Tibial artery (tissue), 4 donors: ENCODE data around the gene ASB2.

Source experiments
- DNase-seq, 2 donors: peaks; one replicate each; pipeline ENCODE4 v3.0.0-alpha.2; 2019
- H3K27ac ChIP-seq, 2 donors: fragments of 200-600 bp; sonication (generic) in 1 of 2; 1 replicate in 1 of 2; 2 replicates in 1 of 2; pipeline ENCODE4 v1.5.1; 2018 to 2019; ENCODE audit warnings: mild to moderate bottlenecking in 1 of 2
- H3K27me3 ChIP-seq, 2 donors: fragments of 200-600 bp; sonication (generic) in 1 of 2; one replicate each; pipeline versions ENCODE4 v1.5.1 to v1.6.0; 2016 to 2019
- H3K36me3 ChIP-seq, 3 donors: fragments of 200-600 bp; sonication (generic) in 2 of 3; one replicate each; pipeline ENCODE4 v1.5.1; 2016 to 2019; ENCODE audit warnings: mild to moderate bottlenecking in 2 of 3
- H3K4me1 ChIP-seq, 4 donors: fragments of 200-600 bp; sonication (generic) in 2 of 4; 1 replicate in 3 of 4; 2 replicates in 1 of 4; pipeline ENCODE4 v1.5.1; 2016 to 2019
- H3K4me3 ChIP-seq, 2 donors: fragments of 200-600 bp; sonication (generic) in 1 of 2; 1 replicate in 1 of 2; 2 replicates in 1 of 2; pipeline ENCODE4 v1.5.1; 2018 to 2019; ENCODE audit warnings: mild to moderate bottlenecking in 2 of 2
- H3K9me3 ChIP-seq, 3 donors: fragments of 200-600 bp; sonication (generic) in 1 of 3; one replicate each; pipeline ENCODE4 v1.5.1; 2016 to 2019
- intact Hi-C: fragments of 100-400 bp; cut with DNase I; formaldehyde crosslinking; loops from one replicate; pipeline ENCODE4 v1.15.0; 2023; ENCODE audit warnings: low total_unique reads
- TF ChIP-seq, protein P1 (sequence below), 2 experiments: fragments of 200-600 bp in 1 of 2; fragments of 450-650 bp in 1 of 2; IDR thresholded peaks; one replicate each; pipeline ENCODE4 v1.5.1; 2017 to 2019; ENCODE audit warnings: antibody characterized with exemption in 2 of 2, mild to moderate bottlenecking in 1 of 2, moderate library complexity in 1 of 2

ASB2 gene

DNA sequence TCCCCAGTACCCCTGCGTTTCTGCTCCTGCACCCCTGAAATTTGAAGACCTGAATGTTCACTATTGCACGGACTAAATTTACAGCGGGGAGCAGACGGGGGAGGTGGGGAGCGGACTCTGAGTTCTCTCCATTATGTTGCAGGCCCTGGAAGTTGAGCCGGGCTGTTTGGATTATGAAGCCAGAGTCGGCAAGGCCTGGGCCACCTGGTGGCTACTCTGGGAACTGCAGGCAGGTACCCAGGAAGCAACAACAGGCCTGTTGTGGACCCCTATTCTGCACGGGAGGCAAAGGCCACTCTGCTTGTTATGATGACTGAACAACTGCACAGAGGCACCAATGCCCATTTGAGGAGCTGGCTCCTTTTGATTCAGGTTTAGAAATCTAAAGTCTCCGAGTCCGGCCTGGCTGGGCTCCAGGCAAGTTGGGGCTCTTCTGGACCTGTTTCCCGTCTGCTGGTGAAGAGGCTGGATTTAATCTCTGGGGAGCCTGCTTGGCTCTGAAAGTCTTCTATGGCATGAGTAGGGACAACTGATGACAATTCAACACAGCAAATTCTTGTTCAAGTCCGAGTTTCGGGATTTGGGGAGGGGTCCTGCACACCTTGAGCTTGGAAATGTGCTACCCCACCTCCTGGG is 83.3 kb downstream of the ASB2 start:
- Histone ChIP-seq H3K27ac (peak overlapping the region in 1 of 2 donors; percentile 3), H3K9me3 (no peaks in the 10 kb centered on the region), H3K27me3 (no peaks in the 10 kb centered on the region), H3K36me3 (no peaks in the 10 kb centered on the region), H3K4me3 (peak overlapping the region in 1 of 2 donors; percentile 25), H3K4me1 (peaks cover 0 to 19% (median 12%) of the 10 kb centered on the region in 4 donors)
- intact Hi-C loops = loop anchor here (5.0 kb wide), 2 partner anchors 106 to 236 kb away; partner anchors contain the start of gene PRIMA1
- peak; percentile 75 to 82 for DNase-seq
- TF ChIP-seq, protein P1, sequence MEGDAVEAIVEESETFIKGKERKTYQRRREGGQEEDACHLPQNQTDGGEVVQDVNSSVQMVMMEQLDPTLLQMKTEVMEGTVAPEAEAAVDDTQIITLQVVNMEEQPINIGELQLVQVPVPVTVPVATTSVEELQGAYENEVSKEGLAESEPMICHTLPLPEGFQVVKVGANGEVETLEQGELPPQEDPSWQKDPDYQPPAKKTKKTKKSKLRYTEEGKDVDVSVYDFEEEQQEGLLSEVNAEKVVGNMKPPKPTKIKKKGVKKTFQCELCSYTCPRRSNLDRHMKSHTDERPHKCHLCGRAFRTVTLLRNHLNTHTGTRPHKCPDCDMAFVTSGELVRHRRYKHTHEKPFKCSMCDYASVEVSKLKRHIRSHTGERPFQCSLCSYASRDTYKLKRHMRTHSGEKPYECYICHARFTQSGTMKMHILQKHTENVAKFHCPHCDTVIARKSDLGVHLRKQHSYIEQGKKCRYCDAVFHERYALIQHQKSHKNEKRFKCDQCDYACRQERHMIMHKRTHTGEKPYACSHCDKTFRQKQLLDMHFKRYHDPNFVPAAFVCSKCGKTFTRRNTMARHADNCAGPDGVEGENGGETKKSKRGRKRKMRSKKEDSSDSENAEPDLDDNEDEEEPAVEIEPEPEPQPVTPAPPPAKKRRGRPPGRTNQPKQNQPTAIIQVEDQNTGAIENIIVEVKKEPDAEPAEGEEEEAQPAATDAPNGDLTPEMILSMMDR (IDR thresholded peaks at IDR 0.05) = peak; percentile 94 to 99

DNA sequence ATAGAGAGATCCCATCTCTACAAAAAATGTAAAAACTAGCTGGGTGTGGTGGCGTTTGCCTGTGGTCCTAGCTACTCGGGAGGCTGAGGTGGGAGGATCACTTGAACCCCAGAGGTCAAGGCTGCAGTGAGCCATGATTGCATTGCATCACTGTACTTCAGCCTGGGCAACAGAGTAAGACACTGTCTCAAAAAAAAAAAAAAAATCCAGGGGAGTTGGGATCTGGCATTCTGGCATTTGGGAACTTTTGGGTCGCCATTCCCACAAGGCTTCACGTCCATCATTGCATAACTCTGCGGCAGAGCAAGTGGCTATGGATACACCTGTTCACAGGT is 83.9 kb downstream of the ASB2 start:
- Histone ChIP-seq H3K4me3 (no peak overlapping the region), H3K9me3 (no peaks in the 10 kb centered on the region), H3K27me3 (no peaks in the 10 kb centered on the region), H3K36me3 (no peaks in the 10 kb centered on the region), H3K4me1 (peaks cover 0 to 19% (median 12%) of the 10 kb centered on the region in 4 donors), H3K27ac (no peak overlapping the region)
- TF ChIP-seq, protein P1 (IDR thresholded peaks at IDR 0.05) = no peak
- no peak for DNase-seq
- intact Hi-C loops = loop anchor here (5.0 kb wide), 2 partner anchors 105 to 235 kb away; partner anchors contain the start of gene PRIMA1

DNA sequence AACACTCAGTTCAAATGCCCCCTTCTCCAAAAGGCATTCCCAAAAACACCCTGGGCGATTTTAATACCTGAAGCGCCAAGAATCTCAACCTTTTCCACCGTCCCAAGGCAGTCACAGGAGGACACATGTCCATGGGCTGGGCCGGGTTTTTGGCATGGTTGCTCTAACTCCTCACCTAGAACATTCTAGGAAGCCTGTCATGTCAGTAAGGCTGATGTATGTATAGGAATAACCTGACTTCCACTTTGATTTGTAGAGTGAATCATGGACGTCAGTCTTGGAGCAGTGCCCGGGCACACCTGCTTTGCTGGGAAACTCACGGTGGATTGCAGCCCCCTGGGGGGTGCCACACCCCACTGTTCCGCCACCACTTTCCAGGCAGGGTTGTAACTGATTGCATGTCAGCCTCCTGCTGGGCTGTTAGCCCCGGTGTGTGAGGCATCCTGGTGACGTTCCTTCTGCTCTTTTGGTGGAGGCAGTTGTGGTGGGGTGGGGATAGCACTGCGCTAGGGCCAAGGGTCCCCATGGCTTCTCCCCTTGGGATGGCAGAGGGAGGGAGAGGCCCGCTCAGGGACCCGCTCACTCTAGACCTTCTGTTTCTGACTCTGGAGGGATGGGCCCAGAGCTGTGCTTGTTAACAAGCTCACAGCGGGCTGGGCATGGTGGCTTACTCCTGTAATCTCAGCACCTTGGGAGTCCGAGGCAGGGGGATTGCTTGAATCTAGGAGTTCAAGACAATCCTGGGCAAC is 84.4 kb downstream of the ASB2 start:
- peaks cover 0 to 19% (median 12%) of the 10 kb centered on the region in 4 donors for H3K4me1 ChIP-seq

DNA sequence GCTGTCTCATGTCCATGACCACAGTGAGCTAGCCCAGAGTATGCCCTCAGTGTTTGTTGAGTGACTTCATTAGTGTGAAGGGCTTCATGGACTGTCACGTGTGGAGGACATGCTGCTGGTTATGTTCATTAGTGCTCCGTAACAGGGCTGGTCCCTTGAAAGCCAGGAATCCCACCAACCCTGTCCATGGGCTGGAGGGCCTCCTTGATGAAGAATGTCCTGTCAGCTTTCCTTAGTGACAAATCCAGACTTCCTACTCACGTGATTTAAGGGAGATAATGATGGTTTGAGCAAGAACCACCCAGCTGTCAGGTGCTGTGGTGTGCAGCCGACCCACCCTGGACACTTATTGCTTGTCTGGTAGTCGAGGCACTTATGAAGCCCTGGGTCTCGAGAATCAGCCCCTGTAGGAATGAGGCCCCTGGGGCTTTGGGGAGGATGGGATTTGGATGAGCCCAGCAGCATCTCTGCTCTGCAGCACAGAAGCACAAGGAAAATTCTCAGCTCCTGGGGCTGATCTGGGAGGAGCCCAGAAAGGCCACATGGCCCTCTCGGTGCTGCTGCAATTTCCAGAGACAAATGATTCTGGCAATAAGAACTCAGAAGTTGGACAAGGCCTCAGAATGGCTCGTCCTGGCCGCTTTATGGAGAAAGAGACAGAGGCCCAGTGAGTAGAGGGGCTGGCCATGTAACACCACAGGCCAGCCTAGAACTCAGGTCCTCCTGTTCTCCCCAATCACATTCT is 86.5 kb downstream of the ASB2 start:
- Histone ChIP-seq H3K27me3 (no peaks in the 10 kb centered on the region), H3K4me3 (no peak overlapping the region), H3K4me1 (peaks cover 0 to 19% (median 12%) of the 10 kb centered on the region in 4 donors), H3K27ac (no peak overlapping the region), H3K36me3 (no peaks in the 10 kb centered on the region), H3K9me3 (no peaks in the 10 kb centered on the region)
- TF ChIP-seq, protein P1 (IDR thresholded peaks at IDR 0.05) = no peak
- DNase-seq = peak in 1 of 2 donors; percentile 33
- intact Hi-C loops = loop anchor here (5.0 kb wide), 2 partner anchors 103 to 233 kb away; partner anchors contain the start of gene PRIMA1

More for the DNA sequence above, 84.4 kb downstream of the ASB2 start:
- intact Hi-C loops = loop anchor here (5.0 kb wide), 2 partner anchors 105 to 235 kb away; partner anchors contain the start of gene PRIMA1
- Histone ChIP-seq H3K9me3 (no peaks in the 10 kb centered on the region), H3K27ac (no peak overlapping the region), H3K27me3 (no peaks in the 10 kb centered on the region), H3K36me3 (no peaks in the 10 kb centered on the region), H3K4me3 (no peak overlapping the region)
- DNase-seq = peak in 1 of 2 donors; percentile 58
- TF ChIP-seq, protein P1 (IDR thresholded peaks at IDR 0.05) = no peak

DNA sequence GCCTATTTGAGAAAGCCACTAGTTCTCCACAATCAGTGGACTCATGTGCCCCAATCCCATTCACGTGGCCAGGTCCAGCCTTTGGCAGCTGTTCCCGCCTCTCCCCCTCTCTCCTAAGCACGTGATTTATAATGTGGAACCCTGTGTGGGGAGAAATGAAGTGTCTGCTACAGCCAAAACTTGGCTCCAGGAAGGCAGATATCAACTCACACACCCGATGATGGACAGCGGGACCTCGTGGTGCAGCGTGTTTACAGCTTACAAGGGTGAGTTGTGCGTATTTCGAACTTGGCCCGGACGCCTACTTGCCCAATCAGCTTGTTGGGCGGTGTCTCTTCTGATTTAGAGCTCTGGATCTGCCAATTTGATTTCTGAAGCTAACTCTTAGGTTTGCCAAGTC is 87.4 kb downstream of the ASB2 start:
- intact Hi-C loops = no loop called here
- H3K4me3 ChIP-seq = no peak overlapping the region
- peaks cover 0 to 16% (median 11%) of the 10 kb centered on the region in 4 donors for H3K4me1 ChIP-seq
- DNase-seq = peak in 1 of 2 donors; percentile 55
- no peak overlapping the region for H3K27ac ChIP-seq
- H3K9me3 ChIP-seq = no peaks in the 10 kb centered on the region
- no peaks in the 10 kb centered on the region for H3K36me3 ChIP-seq
- TF ChIP-seq, protein P1 (IDR thresholded peaks at IDR 0.05) = no peak
- no peaks in the 10 kb centered on the region for H3K27me3 ChIP-seq
